ENCODE results near the gene ACP1.
"Not testable (repeated sequence)": the region's sequence is repeated elsewhere in the genome, so short reads cannot be mapped to it uniquely, and the experiment has no call there.

Gene ACP1

GRCh38 chr2:310994-311393 lies 46.2 kb downstream of the ACP1 start:
- DNase-seq (ENCODE audit: low spot score): no peak

- DNase-seq (ENCODE audit: low spot score): no peak
Observed at GRCh38 chr2:313991-314390, 49.2 kb downstream of the ACP1 start.

DNA sequence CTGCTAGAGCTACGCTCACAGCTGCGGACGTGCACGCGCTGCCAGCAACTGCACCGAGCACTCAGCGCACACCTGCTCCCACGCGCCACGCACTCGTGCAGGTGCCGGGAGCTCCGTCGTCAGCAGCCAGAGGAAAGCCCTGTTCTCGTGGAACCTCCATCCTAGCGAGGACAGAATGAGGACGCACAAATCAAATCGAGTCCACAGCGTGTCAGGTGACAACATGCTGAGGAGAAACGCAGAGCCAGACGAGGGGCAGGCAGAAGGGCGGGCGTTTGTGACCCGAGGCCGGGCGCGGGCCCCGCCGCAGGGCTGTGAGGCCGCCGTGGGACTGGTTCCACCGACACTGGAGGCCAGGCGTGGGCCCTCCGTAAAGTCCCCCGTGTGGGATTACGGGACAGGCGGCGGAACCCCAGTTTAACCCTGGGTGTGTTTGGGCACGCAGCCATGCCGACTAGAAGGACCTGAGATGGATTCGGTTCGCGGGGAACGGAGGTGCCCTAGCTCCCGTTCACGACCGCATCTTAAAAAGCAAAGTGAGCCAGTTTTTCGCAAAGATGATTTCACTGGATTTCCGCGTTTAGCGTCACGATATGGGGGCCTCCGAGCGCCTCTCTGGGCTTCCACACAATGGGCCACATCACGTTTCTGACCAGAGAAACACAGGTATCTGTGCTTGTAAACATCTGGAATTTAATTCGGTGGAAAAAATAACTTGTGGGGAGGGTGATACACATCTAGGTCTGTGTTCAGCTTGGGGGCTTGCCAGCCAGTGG lies 50.0 kb downstream of the ACP1 start:
- no peak for DNase-seq (ENCODE audit: low spot score)

- DNase-seq (ENCODE audit: low spot score): not testable (repeated sequence)
Observed at GRCh38 chr2:315925-316324, 51.2 kb downstream of the ACP1 start.

GRCh38 chr2:316381-316780 lies 51.6 kb downstream of the ACP1 start:
- no peak for DNase-seq (ENCODE audit: low spot score)

- DNase-seq (ENCODE audit: low spot score): no peak
Observed at GRCh38 chr2:317501-318424, 53.0 kb downstream of the ACP1 start.

DNA sequence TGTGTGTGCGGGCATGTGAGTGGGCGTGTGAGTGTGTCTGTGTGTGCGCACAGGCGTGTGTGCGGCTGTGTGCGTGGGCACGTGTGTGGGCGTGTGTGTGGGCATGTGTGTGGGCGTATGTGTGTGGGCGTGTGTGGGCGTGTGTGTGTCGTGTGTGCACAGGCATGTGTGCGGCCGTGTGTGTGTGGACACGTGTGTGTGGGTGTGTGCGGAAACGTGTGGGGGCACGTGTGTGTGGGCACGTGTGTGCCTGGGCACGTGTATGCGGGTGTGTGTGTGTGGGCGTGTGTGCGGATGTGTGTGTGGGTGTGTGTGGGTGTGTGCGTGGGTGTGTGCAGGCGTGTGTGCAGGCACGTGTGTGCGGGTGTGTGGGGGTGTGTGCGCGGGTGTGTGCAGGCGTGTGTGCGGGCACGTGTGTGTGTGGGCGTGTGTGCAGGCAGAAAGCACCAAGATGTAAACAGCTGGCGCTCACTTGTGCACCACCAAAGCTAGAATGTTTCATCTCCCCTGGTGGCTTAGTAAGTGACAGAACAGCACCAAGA lies 54.4 kb downstream of the ACP1 start:
- DNase-seq (ENCODE audit: low spot score): no peak

DNA sequence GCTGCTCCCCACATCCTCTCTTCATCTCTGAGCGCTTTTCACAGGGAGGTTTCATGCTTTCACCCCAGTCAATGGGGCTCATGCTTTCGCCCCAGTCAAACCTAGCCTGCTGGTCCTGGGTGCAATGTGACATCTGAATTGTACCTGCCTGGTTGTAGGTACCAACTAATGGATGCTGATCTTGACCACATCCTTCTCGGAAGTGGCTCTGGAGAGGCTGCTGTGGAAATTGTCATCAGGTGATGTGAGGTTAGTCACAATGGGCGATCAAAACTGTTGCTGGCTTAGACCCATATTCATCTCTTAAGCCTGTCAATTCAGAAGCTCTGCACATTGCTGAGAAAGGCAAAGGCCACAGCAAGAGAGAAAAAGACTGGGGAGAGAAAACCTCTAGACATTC lies 55.8 kb downstream of the ACP1 start:
- no peak for DNase-seq (ENCODE audit: low spot score)

GRCh38 chr2:322326-322725 lies 57.6 kb downstream of the ACP1 start:
- DNase-seq (ENCODE audit: low spot score): no peak

DNA sequence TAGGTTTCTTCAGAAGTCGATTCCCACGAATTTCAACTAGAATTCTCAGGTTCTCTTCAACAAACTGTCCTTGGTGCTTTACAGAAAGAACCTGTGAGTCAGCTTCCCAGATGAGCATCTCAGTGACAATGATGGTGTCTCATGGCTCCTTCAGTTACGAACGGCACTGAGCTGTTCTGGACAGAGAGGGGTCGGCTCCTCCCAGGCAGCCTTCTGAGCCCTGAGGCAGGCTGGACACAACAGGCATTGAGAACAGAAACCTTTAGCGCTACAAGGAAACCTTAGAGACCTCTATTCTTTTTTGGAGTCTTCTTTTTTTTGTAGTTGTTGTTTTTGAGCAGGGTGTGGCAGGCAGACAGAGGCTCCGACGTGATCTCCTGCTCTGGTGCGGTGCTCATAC lies 58.3 kb downstream of the ACP1 start:
- DNase-seq (ENCODE audit: low spot score): no peak
